ENCODE results near the gene GRIK1.

The GRIK1 gene

DNA sequence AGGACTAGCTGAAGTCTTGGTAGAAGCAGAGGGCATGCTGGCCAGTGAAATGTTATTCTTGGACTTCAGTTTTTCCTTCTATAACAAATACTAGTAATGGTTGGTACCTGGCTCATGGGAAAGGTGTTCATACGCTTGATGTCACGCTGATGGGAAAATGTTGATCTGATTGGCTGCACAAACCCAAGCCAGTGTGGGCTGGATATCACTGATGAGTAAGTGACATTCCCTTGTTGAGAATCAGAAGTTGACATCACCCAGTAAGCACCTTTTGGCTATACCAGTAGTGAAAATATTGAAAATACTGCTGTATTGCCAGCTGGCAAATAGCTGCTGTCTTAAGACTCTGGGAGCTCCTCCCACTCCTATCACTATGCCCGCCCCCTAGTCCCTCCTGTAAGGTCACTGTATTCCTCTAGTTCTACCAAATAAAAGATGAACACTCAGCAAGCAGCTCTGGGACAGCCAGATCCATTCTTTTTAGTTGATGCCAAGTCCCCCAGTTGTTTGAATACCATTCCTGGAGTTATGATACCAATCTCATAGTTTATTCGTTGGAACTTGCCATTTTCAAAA, 168.2 kb downstream of the GRIK1 start:
- DNase-seq = no peak

DNA sequence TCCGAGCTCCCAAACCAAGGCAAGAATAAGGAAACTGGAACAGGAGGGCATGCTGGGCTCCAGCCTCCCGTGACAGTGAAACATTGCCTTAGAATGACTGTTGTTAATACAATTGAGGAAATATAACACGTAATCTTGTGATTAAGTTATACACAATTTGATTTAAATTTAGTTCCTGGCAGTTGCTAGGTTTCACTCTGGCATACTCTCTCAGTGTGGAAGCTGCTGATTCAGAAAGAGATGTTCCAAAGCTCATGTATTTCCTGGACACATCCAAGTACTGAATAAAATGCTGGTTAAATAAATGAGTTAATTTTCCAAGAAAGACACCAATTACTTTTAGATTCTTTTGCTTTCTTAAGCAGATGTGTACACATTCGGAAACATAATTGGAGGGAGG, 176.1 kb downstream of the GRIK1 start:
- DNase-seq = no peak

DNA sequence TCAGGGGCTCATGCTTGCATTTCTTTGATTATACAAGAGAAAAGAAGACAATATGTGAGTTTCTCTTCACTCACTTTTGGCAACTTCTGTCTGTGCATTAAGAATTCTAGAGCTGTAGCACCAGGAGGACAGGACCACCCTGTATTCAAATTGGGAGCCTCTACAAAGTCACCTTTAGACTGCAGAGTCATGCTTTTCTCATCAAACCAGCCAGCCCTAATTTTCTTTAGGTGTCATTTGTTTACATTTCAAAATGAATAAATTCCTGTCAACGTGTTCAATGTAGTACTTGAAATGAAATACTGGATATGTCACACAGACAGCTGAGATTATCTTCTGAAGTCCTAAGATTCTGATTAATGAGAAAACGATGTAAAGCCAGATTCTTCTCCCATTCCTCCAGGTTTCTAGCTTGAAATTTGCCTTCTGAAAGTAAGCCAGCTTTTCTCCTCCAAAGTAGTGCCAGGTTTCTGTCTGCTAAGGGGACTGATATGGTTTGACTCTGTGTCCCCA, 177.2 kb downstream of the GRIK1 start:
- no peak for DNase-seq

DNA sequence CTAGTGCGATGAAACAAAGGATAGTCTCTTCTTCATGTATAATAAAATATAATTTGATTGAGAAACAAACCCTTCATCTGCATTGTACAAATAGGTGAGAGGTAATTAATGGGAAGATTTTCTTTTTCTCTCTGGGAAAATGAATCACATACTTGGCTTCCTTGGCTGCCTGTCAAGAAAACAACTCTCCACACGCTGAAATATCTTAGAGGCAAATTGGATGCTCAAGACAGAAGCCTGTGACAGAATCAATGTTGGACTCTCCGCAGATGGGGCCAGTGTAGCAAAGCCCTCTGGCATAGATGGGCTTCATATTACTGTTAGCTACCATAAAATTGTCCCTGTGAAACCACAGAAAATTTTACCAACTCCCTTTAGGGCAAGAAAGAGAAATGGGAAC, 186.6 kb downstream of the GRIK1 start:
- DNase-seq = no peak

DNA sequence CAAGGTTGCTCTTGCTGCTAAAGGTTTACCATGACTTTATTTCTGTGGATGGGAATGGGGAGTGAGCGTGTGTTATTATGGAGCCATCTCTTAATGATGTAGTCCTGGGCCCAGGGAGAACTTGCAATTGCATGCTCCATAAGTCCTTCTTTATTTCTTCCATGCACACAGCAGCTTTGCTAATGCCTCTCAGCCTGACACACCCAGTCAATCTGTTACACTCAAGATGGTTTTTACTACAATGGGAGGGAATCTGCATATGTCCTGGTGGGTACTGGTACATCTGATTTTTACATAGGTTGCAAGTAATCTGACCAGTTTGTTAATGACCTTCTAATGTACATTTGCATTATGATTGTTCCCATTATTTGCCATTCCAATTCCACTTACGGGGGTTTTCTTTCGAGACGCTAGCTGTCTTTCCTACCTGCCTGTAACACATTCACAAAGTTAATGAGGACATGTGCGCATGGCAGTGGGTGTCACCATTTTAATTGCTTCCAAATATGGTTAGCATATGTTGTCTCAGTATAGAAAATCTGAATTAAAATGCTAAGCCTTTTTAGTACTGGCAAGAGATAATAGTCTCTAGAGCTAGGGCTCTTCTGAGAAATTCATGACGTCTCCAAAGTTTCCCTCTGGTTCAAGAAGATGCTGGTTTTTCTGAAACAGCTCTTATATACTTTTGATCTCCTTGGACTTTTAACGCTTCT, 188.2 kb downstream of the GRIK1 start:
- DNase-seq = no peak

DNA sequence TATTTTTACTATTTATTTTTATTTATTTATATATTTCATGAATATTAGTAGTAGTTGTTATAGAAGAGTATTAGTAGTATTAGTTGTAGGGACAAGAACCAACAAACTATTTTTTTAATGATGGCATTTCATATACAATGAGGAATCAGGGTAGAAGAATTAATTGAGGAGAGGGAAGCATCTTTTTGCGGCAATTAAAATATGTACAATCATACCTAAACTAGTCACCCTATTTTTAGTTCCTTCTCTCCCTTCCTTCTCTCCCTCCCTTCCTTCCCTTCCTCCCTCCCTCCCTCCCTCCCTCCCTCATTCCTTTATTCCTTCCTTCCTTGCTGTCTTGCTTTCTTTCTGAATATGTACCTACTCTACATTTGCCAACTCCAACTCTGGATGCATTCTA, 189.8 kb downstream of the GRIK1 start:
- no peak for DNase-seq

DNA sequence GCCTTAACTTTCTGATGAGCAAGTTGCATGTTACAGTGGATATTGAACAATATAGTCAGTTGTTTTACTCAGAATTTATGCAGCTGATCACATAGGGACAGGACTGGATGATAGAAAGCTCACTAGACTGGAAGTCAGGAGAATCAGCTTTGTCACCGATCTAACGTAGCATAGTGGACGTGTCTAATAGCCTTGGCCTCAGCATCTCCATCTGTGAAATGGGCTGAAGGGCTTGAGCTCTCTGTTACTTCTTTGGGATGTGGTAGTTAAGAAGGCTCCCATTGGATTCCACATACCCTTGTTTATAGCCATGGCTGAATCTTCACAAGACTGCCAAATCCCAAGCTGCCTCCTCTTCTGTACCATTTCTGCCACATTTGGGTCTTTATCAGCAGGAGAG, 190.6 kb downstream of the GRIK1 start:
- no peak for DNase-seq

DNA sequence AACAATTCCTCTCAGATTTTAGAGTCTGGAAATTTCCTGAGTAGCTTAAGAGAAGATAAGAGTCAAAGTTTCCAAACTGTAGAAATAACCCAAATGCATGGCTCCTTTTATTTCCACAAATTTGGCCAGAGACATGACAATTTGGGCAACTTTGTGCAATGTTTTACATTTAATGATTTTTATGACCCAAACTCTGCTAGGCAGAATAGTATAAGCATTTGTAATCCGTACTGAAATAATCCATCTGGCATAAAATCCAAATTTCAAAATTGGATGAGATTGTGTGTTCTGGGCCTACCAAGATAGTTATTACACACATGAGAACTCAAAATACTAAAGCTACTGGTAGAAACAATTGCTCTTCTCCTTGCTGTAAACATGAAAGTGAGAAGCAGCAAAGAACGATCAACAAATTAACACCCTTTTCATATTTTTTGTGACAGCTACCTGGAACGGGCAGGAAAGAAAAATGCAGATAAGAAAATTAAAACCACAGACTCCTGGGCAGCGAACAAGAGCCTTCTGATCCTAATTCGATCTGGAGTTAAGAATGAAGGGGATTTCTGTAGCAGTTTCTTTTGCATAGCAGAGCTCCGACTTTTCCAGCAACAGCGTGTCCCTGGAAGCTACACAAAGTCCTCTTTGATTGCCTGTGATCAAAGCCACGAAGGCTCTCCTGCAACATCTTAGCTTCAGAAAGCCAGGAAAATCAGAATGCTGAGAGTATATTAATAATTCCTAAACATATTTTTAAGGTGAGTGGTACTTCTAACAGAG, 191.2 kb downstream of the GRIK1 start:
- DNase-seq = no peak

DNA sequence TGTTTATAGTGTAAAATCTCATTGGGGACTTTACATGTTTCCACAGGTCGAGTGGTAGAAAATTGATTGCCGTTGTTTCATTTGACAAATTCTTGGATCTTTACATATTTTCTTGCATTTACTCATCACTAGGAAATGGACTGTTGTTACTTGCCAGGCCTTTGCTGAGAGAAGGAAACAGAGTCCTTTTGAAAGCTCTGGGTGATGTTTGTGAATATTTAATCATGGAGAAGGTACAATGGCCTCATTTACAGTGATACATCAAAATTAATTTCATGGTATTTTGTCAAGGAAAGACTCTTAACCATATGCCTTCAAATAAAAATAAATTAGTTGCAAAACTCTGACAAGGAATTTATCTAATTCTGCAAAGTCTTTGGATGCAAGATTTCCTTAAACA, 198.0 kb downstream of the GRIK1 start:
- DNase-seq = no peak

DNA sequence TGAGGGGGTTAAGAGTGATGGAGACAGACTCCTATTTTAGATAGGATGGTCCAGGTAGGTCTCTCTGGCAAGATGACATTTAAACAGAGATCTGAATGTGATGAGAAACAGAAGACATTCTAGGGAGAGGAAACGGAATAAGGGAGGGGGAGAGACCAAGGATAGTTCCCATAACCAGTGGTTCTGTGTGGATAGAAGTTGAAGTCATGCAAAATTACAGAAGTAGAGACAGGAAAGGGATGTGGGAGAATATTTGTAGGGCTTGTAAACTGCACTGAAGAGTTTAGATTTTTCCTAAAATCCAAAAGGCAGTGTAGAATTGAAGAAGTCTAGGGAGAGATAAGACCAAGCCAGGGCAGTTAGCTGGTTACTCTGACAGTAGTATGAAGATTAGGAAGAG, 200.6 kb downstream of the GRIK1 start:
- no peak for DNase-seq

DNA sequence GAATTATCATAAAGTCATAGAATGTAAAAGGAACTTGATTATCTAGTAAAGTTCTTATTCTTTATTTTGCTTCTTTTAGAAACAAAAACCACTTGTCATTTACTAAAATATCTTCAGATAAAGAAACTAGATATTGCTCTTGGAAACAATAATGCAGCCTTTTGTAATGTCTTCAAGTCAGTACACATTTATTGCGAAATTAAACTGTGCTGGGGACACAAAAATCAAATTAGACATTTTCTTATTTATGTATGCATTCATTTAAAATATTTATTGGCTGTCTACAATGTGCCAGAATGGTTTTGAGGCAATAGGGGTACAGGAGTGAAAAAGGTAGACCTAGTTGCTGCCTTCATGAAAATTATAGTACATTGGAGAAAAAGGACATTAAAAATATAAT, 201.1 kb downstream of the GRIK1 start:
- no peak for DNase-seq

DNA sequence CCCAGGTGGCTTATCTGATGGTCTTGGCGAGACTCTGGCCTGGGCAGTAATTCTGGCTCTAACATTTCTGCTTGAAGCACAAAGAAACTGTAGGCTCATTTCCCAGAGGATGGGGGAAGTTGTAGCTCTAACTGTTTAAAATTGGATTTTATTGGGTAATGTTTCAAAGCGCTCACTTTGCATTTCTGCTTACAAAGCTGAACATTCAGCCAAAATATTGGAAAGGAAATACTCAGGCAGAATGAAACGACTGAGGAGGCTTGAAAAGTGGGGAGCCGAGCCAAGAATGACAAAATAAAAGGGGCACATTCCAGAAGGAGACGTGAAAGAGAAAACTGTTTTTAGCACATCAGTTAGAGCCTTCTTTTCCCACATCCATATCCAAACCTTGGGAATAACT, 202.6 kb downstream of the GRIK1 start:
- no peak for DNase-seq

DNA sequence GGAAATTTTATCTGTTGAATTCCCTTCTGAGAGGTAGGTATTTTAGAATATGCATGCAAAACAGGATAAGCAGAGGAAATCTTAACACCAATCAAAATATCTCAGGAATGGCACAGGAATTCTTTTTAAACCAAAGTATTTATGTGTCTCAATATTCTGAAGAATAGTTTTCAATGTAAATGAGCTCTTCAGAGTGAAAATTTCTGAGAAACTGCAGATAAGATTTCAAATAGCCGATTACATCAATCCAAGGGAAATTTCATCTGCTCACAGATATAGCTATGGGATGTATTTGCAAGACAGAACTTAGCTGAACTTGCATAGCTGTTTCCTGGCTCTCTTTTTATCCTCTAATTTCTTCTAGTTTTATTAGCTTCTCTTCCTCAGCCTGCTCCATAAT, 209.5 kb downstream of the GRIK1 start:
- no peak for DNase-seq

DNA sequence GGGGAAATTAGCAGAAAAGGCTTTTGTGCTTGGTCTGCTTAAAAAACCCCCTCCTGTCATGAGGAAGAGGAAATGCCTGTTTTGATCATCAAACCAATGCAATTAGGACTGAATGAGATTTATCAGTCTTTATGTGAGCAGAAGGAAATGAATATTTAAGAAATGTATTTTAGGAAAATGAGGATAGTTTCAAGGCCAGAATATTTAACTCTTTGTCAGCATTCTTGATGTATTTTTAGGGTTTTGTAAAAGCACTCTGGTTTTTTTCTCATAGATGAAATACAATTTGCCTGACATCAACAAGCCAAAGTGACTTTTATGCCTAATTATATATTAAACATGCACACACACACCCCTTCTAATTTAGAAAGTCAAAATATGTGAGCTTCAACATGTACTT, 213.8 kb downstream of the GRIK1 start:
- no peak for DNase-seq

DNA sequence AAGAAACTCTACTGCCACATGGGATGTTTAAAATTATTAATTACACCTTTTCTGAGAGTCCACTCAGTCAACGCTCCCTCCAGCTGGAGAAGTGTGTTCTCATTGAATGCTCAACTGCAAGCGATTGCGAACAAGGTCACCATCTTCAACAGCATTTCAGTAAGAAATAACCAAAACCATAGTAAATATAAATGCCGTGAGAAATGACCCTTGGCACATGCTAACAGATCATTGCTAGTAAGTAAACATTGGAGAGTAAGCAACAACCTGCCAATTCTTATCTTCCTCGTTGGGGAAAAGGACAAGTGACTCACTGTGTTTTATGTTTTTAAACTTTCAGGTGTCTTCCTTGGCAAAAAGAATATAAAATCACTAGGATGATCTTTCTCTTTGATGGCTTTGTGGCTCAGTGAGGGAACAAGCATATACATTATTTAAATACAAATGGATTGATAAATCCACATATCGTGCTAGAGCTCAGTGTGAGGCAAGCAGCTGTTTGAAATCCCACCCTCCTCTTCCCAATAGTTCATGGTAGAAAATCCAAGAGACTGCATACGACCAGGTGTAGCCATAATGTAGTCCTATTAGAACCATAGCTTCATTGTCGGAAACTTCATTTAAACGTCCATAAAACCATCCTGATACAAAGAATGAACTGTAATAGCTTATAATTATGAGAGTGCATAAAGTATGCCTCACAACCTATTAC, 214.6 kb downstream of the GRIK1 start:
- DNase-seq = no peak

DNA sequence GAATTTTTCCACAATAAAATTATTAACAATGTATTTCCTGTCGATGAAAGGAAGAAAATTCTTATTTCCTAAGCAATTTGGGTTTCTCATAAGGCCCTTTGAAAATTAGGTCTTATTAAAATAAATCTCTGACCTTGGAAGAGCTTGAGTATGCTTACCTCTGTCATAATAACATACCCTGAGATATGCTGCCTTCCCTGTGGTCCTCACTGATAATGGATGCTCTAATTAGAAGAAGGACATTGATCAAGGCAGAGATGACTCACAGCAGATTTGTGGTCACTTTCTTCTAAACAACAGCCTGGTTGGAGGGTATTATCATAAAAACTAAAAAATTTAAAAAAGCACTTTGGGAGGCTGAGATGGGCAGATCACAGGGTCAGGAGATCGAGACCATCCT, 217.8 kb downstream of the GRIK1 start:
- DNase-seq = no peak

DNA sequence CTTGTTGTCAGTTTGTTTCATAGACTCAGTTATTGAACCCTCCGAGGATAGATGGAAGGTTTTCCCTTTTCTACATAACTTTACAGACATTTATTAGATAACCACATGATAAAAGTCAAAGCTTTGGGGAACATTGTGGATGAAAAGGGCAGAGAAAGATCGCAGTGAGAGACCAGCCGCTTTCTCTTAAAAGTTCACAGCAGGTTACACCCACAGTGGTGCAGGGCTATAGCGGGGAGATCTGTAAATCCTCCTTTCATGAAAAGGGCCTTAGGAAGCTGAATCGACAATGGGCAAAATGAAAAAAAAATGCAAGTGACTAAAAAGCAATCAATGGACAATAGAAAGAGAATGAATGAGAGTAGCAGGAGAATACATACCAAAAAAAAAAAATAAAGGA, 218.6 kb downstream of the GRIK1 start:
- DNase-seq = no peak

DNA sequence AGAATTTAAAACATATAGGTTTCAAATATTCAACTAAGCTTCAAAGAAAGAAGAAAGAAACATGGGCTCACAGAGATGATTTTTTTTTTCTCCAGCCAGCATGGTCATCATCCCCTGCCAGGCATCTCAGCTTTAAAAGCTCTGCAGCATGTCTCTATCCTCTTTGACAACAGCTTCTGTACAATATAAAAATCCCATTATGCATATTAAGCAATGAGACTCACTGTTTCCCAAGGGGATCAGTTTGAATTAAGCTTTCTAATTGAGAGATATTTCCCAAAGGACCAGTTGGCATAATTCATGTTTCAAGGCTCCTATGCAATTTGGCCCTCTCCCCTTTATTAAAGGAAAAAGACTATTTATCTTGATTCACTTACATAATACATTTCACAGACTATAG, 220.3 kb downstream of the GRIK1 start:
- DNase-seq = no peak

DNA sequence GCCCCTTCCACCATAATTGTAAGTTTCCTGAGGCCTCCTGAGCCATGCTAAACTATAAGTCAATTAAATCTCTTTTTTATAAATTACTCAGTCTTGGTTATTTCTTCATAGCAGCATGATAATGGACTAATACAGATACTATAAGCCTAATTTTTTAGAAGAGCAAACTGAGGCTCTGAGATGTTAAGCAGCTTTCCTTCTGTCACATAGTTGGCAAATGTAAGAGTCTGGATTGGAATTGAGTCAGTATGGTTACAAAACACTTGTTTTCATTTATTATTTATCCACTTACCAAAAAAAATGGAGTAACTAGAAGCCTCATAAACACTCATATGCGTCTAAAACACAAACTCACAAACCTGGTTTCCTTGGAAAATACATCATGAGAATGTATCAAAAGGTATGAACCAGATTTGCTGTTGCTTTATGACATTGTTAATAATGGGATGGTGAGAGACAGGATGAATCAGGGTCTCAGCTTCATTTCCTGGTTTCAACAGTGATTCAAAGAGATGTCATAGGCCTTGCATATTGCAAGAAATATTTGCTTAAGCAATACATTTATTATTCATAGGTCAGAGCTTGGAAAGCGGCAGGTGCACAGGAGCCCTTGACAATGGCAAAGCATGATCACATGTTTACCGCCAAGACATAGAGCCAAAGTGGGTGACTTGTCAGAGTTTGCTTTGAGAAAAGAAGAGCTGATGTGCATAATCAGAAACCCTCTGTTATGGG, 221.5 kb downstream of the GRIK1 start:
- no peak for DNase-seq

DNA sequence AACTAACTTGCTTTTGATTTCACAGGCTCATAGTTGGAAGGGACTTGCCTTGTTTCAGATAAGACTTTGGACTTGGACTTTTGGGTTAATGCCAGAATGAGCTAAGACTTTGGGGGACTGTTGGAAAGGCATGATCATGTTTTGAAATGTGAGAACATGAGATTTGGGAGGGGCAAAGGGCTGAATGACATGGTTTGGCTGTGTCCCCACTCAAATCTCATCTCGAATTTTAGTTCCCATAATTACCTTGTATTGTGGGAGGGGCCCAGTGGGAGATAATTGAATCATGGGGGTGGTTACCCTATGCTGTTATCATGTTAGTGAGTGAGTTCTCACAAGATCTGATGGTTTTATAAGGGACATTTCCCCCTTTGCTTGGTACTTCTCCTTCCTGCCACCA, 222.1 kb downstream of the GRIK1 start:
- no peak for DNase-seq

DNA sequence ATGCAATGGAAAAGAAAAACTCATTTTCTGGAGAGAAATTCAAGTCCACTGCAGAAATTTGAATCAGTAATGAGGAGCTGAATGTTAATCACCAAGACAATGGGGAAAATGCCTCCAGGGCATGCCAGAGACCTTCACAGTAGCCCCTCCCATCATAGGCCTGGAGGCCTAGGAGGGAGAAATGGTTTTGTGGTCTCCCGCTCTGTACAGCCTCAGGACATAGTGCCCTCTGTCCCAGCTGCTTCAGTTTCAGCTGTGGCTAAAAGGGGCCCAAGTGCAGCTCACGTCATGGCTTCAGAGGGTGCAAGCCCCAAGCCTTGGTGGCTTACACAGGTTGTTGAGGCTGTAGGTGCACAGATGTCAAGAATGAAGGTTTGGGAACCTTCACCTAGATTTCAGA, 223.0 kb downstream of the GRIK1 start:
- DNase-seq = no peak

DNA sequence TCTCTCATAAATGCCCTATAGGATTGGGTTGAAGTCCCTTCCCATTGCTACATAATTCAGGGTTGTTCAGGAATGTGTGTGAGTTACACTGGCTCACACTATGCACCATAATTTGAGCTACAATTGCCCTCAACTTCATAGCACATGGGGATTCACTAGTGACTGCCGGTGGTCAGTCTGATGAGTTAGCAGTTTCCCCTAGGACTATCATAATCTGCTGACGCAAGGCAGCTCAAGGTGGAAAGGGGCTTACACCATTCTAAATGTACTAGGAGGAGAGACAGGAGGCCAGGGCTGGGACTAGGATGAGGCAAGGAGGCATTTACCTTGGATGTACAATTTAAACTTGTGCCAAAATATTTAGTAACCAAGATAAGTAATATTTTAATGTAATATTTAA, 224.7 kb downstream of the GRIK1 start:
- no peak for DNase-seq

DNA sequence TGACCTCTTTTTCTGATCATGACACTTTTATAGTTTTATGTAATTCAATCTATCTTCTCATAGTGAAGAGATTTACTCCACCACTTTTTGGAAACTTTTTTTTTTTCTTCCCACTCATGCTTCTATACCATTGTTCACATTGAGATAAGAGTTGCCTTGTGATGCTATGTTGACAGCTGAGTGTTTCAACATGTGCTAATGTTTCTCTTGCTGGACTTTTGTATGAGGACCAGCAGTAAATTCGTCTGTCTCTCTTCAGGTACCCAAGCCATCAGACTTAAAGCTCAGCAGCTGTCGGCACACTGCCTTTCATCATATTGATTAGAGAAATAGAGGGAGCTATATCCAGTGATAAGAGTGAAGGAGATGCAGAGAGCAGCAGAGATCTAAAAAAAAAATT, 227.0 kb downstream of the GRIK1 start:
- no peak for DNase-seq
